ENCODE results near the gene SUSD2. TPM values are rescaled to one million over a fixed set of nuclear protein-coding genes. Genes with fewer than 3 reads are reported as not detected.

SUSD2 gene
- total and polyA plus RNA-seq, 2 of the 4 experiments (the other 2 are of a cell fraction), result 0.18 to 1.6 TPM

- H4K20me1 ChIP-seq (ENCODE audit: insufficient read depth, low read length), result no peaks in the 10 kb centered on the region
- H3K36me3 ChIP-seq (ENCODE audit: control insufficient read depth, insufficient read depth, low read length), result no peaks in the 10 kb centered on the region
- no peaks in the 10 kb centered on the region for H3K9me3 ChIP-seq (ENCODE audit: control insufficient read depth, insufficient read depth, low read length)
- no peak overlapping the region for H3K9ac ChIP-seq (ENCODE audit: low read depth, low read length)
- no peak overlapping the region for H2BK120ac ChIP-seq (ENCODE audit: low read depth, low read length)
- H2AK9ac ChIP-seq (replicated peaks; ENCODE audit: low read depth, low read length, poor library complexity), result peak overlapping the region; percentile 76
- H3K4me2 ChIP-seq (ENCODE audit: low read depth, low read length), result no peak overlapping the region
- no peaks in the 10 kb centered on the region; the same call in 1 of the 2 replicates for H3K9me1 ChIP-seq (ENCODE audit: insufficient read depth, low read length)
- no peak overlapping the region for H3K27ac ChIP-seq (ENCODE audit: insufficient read depth, low read length)
- H2AFZ ChIP-seq (replicated peaks; ENCODE audit: low read length, poor library complexity), result no peak overlapping the region
- no peaks in the 10 kb centered on the region for H3K79me1 ChIP-seq (ENCODE audit: low read depth in 1 of 2, low read length in 2 of 2)
- no peak overlapping the region for H2BK5ac ChIP-seq (ENCODE audit: low read depth, low read length, poor library complexity, severe bottlenecking)
- peak overlapping the region; percentile 73; the same call in 1 of the 2 replicates for H2AK5ac ChIP-seq (ENCODE audit: low read depth, low read length)
- peaks cover 10% of the 10 kb centered on the region for H3K4me1 ChIP-seq (ENCODE audit: control insufficient read depth, insufficient read depth, low read length)
- no peaks in the 10 kb centered on the region for H3K27me3 ChIP-seq (ENCODE audit: control insufficient read depth, insufficient read depth, low read length)
- no peak overlapping the region for H3K23ac ChIP-seq (ENCODE audit: low read depth, low read length)
- POLR2A ChIA-PET (ENCODE audit: unreplicated experiment), result no interaction called here
- no peak for TF ChIP-seq MAZ (IDR thresholded peaks at IDR 0.05; ENCODE audit: borderline replicate concordance, low read depth, low read length)
- TF ChIP-seq, protein P1, sequence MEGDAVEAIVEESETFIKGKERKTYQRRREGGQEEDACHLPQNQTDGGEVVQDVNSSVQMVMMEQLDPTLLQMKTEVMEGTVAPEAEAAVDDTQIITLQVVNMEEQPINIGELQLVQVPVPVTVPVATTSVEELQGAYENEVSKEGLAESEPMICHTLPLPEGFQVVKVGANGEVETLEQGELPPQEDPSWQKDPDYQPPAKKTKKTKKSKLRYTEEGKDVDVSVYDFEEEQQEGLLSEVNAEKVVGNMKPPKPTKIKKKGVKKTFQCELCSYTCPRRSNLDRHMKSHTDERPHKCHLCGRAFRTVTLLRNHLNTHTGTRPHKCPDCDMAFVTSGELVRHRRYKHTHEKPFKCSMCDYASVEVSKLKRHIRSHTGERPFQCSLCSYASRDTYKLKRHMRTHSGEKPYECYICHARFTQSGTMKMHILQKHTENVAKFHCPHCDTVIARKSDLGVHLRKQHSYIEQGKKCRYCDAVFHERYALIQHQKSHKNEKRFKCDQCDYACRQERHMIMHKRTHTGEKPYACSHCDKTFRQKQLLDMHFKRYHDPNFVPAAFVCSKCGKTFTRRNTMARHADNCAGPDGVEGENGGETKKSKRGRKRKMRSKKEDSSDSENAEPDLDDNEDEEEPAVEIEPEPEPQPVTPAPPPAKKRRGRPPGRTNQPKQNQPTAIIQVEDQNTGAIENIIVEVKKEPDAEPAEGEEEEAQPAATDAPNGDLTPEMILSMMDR (conservative IDR thresholded peaks at IDR 0.05; ENCODE audit: low read depth, low read length), result no peak
- no peak for TF ChIP-seq NFE2L2 (IDR thresholded peaks at IDR 0.05; ENCODE audit: low read depth, low read length)
- TF ChIP-seq SMC3 (IDR thresholded peaks at IDR 0.05; ENCODE audit: low read depth, low read length), result no peak
- TF ChIP-seq BHLHE40 (IDR thresholded peaks at IDR 0.05; ENCODE audit: low read depth, low read length), result no peak
- TF ChIP-seq RFX5 (IDR thresholded peaks at IDR 0.05; ENCODE audit: low read depth, low read length), result no peak
- no TSS peak for BruUV-seq (replicated peaks)
- H3K4me3 ChIP-seq (ENCODE audit: insufficient read depth, low read depth, low read length), result no peak overlapping the region
- ATAC-seq (ENCODE audit: low read depth) (no peak), DNase-seq (no peak)
- H3K4ac ChIP-seq (ENCODE audit: low read depth, low read length), result no peak overlapping the region
- no peak overlapping the region for H2BK15ac ChIP-seq (ENCODE audit: low read depth, low read length)
- WGBS, 2 experiments (ENCODE audit: extremely low coverage in 2 of 2, insufficient read length in 1 of 2), result 86% methylated on average over 17 of the region's 34 CpGs; no CpG with 5 or more reads in 1 of the 2 experiments
- H2BK20ac ChIP-seq (ENCODE audit: low read depth, low read length), result no peak overlapping the region
- no peak overlapping the region for H3K18ac ChIP-seq (ENCODE audit: low read depth, low read length)
- no peak overlapping the region for H4K91ac ChIP-seq (ENCODE audit: insufficient read depth, low read depth, low read length)
- no peak overlapping the region for H3K56ac ChIP-seq (ENCODE audit: extremely low read depth, insufficient read depth, low read length)
- no peak overlapping the region for H4K5ac ChIP-seq (ENCODE audit: low read depth, low read length)
- dilution Hi-C loops (cut with HindIII; ENCODE audit: low sequenced_read_pairs, unreplicated experiment) (no loop called here), intact Hi-C loops (cut with micrococcal nuclease) (loop anchor here (5.0 kb wide), 1 partner anchor 340 kb away; no protein-coding TSS in a partner anchor), in situ Hi-C loops (cut with MboI; ENCODE audit: low sequenced_read_pairs) (no loop called here)
- no peak overlapping the region for H4K8ac ChIP-seq (ENCODE audit: low read depth in 2 of 2, low read length in 2 of 2)
- CTCF ChIA-PET, result no interaction called here
- H3K14ac ChIP-seq (replicated peaks; ENCODE audit: low read depth, low read length), result no peak overlapping the region
These were observed 5.8 kb downstream of the SUSD2 start for GRCh38 chr22:24186892-24187670.

Measured in IMR-90 (cell line).